DOHH2 (cell line): ENCODE results near the gene ARHGAP44.
A peak's percentile ranks its signal among the peaks of the same experiment; 100 is the strongest.

Experiments
- H3F3A ChIP-seq: fragments of 200-600 bp; sonication (generic), shearing (Covaris generic); 2 replicates; pipeline ENCODE4 v1.6.0; 2016; ENCODE audit warnings: antibody characterized with exemption, mild to moderate bottlenecking; ENCODE audit not compliant: control insufficient read depth, insufficient read depth
- H3K27ac ChIP-seq: fragments of 200-600 bp; sonication (generic); 2 replicates; pipeline ENCODE4 v1.5.1; 2014; ENCODE audit warnings: low read depth, mild to moderate bottlenecking, low read length, moderate library complexity
- H3K27me3 ChIP-seq: fragments of 200-600 bp; sonication (generic); 2 replicates; pipeline ENCODE4 v1.6.1; 2014; ENCODE audit warnings: mild to moderate bottlenecking, low read length, mixed read lengths; ENCODE audit not compliant: control insufficient read depth
- H3K36me3 ChIP-seq: fragments of 200-600 bp; sonication (generic); 2 replicates; pipeline ENCODE4 v1.6.1; 2014; ENCODE audit warnings: mild to moderate bottlenecking, low read length, moderate library complexity, mixed read lengths; ENCODE audit not compliant: control insufficient read depth
- H3K4me1 ChIP-seq: fragments of 200-600 bp; sonication (generic); 2 replicates; pipeline ENCODE4 v1.6.1; 2014; ENCODE audit warnings: mild to moderate bottlenecking, low read length, mixed read lengths; ENCODE audit not compliant: control insufficient read depth
- H3K4me2 ChIP-seq: fragments of 200-600 bp; sonication (generic); 2 replicates; pipeline ENCODE4 v1.6.0; 2014; ENCODE audit warnings: mild to moderate bottlenecking, low read length, moderate library complexity
- H3K4me3 ChIP-seq: fragments of 200-600 bp; sonication (generic); 2 replicates; pipeline ENCODE4 v1.5.1; 2014; ENCODE audit warnings: mild to moderate bottlenecking, low read length, mixed read lengths
- H3K79me2 ChIP-seq: fragments of 200-600 bp; sonication (generic); 2 replicates; pipeline ENCODE4 v1.6.1; 2014; ENCODE audit warnings: mild to moderate bottlenecking, low read length, mixed read lengths; ENCODE audit not compliant: control insufficient read depth
- H3K9me2 ChIP-seq: fragments of 200-600 bp; sonication (generic); replicated peaks from 2 replicates; pipeline ENCODE4 v1.6.1; 2014; ENCODE audit warnings: mild to moderate bottlenecking, low read length, mixed read lengths; ENCODE audit not compliant: control insufficient read depth
- H3K9me3 ChIP-seq: fragments of 200-600 bp; sonication (generic); 2 replicates; pipeline ENCODE4 v1.6.1; 2014; ENCODE audit warnings: antibody characterized with exemption, low read length, mixed read lengths; ENCODE audit not compliant: control insufficient read depth, insufficient read depth
- H4K20me1 ChIP-seq: fragments of 200-600 bp; sonication (generic); 2 replicates; pipeline ENCODE4 v1.6.0; 2014; ENCODE audit warnings: low read depth, mild to moderate bottlenecking, antibody characterized with exemption, low read length, moderate library complexity; ENCODE audit not compliant: control insufficient read depth, insufficient read depth
- CTCF ChIP-seq: fragments of 200-600 bp; sonication (generic); IDR thresholded peaks from one replicate; pipeline ENCODE4 v1.5.1; 2014; ENCODE audit warnings: antibody characterized with exemption, mild to moderate bottlenecking, low read depth, low read length; ENCODE audit not compliant: poor library complexity, severe bottlenecking
- EZH2phosphoT487 ChIP-seq: fragments of 200-600 bp; sonication (generic); IDR thresholded peaks from 2 replicates; pipeline ENCODE4 v1.6.1; 2017; ENCODE audit warnings: borderline replicate concordance, mild to moderate bottlenecking, antibody characterized with exemption, low read length, moderate library complexity, mixed read lengths

The ARHGAP44 gene

GRCh38 chr17:12953156-12953555 lies 163.9 kb downstream of the ARHGAP44 start:
- Histone ChIP-seq H3K4me3 (no peak overlapping the region), H3K79me2 (no peaks in the 10 kb centered on the region), H3K27me3 (no peaks in the 10 kb centered on the region), H3K4me1 (peaks cover 14% of the 10 kb centered on the region), H3K4me2 (no peak overlapping the region), H3K27ac (no peak overlapping the region), H3K9me2 (no peaks in the 10 kb centered on the region), H4K20me1 (no peaks in the 10 kb centered on the region), H3F3A (no peaks in the 10 kb centered on the region), H3K9me3 (peaks cover 6% of the 10 kb centered on the region; the same call in 1 of the 2 replicates), H3K36me3 (no peaks in the 10 kb centered on the region)
- TF ChIP-seq EZH2phosphoT487 (no peak), CTCF (no peak)

GRCh38 chr17:12955521-12955920 lies 166.2 kb downstream of the ARHGAP44 start:
- Histone ChIP-seq H4K20me1 (no peaks in the 10 kb centered on the region), H3K9me3 (peaks cover 6% of the 10 kb centered on the region; the same call in 1 of the 2 replicates), H3K79me2 (no peaks in the 10 kb centered on the region), H3K9me2 (no peaks in the 10 kb centered on the region), H3K4me1 (peaks cover 14% of the 10 kb centered on the region), H3K4me2 (peak overlapping the region; percentile 28), H3K27me3 (no peaks in the 10 kb centered on the region), H3K36me3 (no peaks in the 10 kb centered on the region), H3F3A (no peaks in the 10 kb centered on the region), H3K27ac (peak overlapping the region; percentile 38; the same call in 1 of the 2 replicates), H3K4me3 (peak overlapping the region; percentile 33)
- TF ChIP-seq EZH2phosphoT487: no peak
- TF ChIP-seq CTCF: no peak

GRCh38 chr17:12958786-12959185 lies 169.5 kb downstream of the ARHGAP44 start:
- no peak overlapping the region for H3K27ac ChIP-seq
- H4K20me1 ChIP-seq: no peaks in the 10 kb centered on the region
- peaks cover 14% of the 10 kb centered on the region for H3K4me1 ChIP-seq
- no peak overlapping the region for H3K4me2 ChIP-seq
- H3K27me3 ChIP-seq: no peaks in the 10 kb centered on the region
- no peaks in the 10 kb centered on the region for H3K79me2 ChIP-seq
- H3K9me3 ChIP-seq: peaks cover 6% of the 10 kb centered on the region; the same call in 1 of the 2 replicates
- no peaks in the 10 kb centered on the region for H3K36me3 ChIP-seq
- H3K4me3 ChIP-seq: no peak overlapping the region
- no peak for TF ChIP-seq EZH2phosphoT487
- H3F3A ChIP-seq: no peaks in the 10 kb centered on the region
- H3K9me2 ChIP-seq: no peaks in the 10 kb centered on the region

- H3K36me3 ChIP-seq: no peaks in the 10 kb centered on the region
- H3F3A ChIP-seq: no peaks in the 10 kb centered on the region
- no peaks in the 10 kb centered on the region for H3K79me2 ChIP-seq
- no peaks in the 10 kb centered on the region for H3K9me2 ChIP-seq
- H4K20me1 ChIP-seq: no peaks in the 10 kb centered on the region
- H3K27me3 ChIP-seq: no peaks in the 10 kb centered on the region
- no peak overlapping the region for H3K27ac ChIP-seq
- peaks cover 6% of the 10 kb centered on the region; the same call in 1 of the 2 replicates for H3K9me3 ChIP-seq
- H3K4me3 ChIP-seq: no peak overlapping the region
- no peak overlapping the region for H3K4me2 ChIP-seq
- H3K4me1 ChIP-seq: peaks cover 14% of the 10 kb centered on the region
- no peak for TF ChIP-seq EZH2phosphoT487
- TF ChIP-seq CTCF: no peak
Measured at GRCh38 chr17:12959441-12959840, 170.1 kb downstream of the ARHGAP44 start.
